Neutrophil (primary cell): ENCODE measurements around the gene PPHLN1.

Experiments
- H3K27ac ChIP-seq: fragments of 200-600 bp; sonication (generic); 2 replicates; pipeline ENCODE4 v1.5.1; 2016; ENCODE audit warnings: mild to moderate bottlenecking, moderate library complexity
- H3K27me3 ChIP-seq: fragments of 200-600 bp; sonication (generic); 2 replicates; pipeline ENCODE4 v1.6.0; 2016; ENCODE audit warnings: mild to moderate bottlenecking
- H3K36me3 ChIP-seq: fragments of 200-600 bp; sonication (generic); 2 replicates; pipeline ENCODE4 v1.5.1; 2017
- H3K4me1 ChIP-seq, 2 experiments: fragments of 200-600 bp in 1 of 2; sonication (generic) in 1 of 2; 1 replicate in 1 of 2; 2 replicates in 1 of 2; pipeline versions ENCODE4 v1.5.1 to v1.6.1; 2013 to 2016; ENCODE audit warnings: low read depth in 1 of 2, low read length in 1 of 2, mild to moderate bottlenecking in 1 of 2, moderate library complexity in 1 of 2; ENCODE audit not compliant: control insufficient read depth in 1 of 2, insufficient read depth in 1 of 2
- H3K4me3 ChIP-seq, 2 experiments: fragments of 200-600 bp in 1 of 2; sonication (generic) in 1 of 2; 1 replicate in 1 of 2; 2 replicates in 1 of 2; pipeline ENCODE4 v1.5.1; 2013 to 2016; ENCODE audit warnings: low read depth in 1 of 2, low read length in 1 of 2, mild to moderate bottlenecking in 1 of 2, moderate library complexity in 1 of 2
- H3K9me3 ChIP-seq: fragments of 200-600 bp; sonication (generic); 2 replicates; pipeline ENCODE4 v1.5.1; 2016
- TF ChIP-seq, protein P1 (sequence below): fragments of 200-600 bp; sonication (generic); IDR thresholded peaks from 2 replicates; pipeline ENCODE4 v1.5.1; 2016; ENCODE audit warnings: antibody characterized with exemption

Gene PPHLN1

GRCh38 chr12:42446761-42447160 lies 120.8 kb downstream of the PPHLN1 start:
- H3K36me3 ChIP-seq: peaks cover 63% of the 10 kb centered on the region

DNA sequence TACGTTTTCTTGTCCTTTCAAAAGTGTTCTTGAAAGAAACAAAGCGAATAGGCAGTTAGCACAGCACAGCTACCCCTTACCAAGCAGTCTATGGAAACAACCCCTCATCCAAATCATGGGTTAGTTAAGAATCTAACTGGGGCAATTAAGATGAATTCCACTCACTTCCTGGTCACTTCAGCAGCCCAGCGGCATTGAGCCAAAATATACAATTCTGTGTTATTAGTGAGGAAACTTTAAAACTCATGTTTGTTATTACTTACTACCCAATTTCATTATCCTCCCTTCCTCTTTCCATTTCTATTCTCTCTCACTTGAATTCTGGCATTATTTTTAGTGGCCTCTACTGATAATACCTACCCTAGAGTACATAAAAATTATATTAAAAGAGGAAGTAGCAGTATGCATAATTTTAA lies 121.4 kb downstream of the PPHLN1 start:
- TF ChIP-seq, protein P1, sequence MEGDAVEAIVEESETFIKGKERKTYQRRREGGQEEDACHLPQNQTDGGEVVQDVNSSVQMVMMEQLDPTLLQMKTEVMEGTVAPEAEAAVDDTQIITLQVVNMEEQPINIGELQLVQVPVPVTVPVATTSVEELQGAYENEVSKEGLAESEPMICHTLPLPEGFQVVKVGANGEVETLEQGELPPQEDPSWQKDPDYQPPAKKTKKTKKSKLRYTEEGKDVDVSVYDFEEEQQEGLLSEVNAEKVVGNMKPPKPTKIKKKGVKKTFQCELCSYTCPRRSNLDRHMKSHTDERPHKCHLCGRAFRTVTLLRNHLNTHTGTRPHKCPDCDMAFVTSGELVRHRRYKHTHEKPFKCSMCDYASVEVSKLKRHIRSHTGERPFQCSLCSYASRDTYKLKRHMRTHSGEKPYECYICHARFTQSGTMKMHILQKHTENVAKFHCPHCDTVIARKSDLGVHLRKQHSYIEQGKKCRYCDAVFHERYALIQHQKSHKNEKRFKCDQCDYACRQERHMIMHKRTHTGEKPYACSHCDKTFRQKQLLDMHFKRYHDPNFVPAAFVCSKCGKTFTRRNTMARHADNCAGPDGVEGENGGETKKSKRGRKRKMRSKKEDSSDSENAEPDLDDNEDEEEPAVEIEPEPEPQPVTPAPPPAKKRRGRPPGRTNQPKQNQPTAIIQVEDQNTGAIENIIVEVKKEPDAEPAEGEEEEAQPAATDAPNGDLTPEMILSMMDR: no peak
- Histone ChIP-seq H3K4me3 (no peak overlapping the region), H3K4me1 (no peaks in the 10 kb centered on the region), H3K36me3 (peaks cover 57% of the 10 kb centered on the region), H3K27ac (no peak overlapping the region), H3K27me3 (no peaks in the 10 kb centered on the region), H3K9me3 (no peaks in the 10 kb centered on the region)

More at GRCh38 chr12:42446761-42447160, 120.8 kb downstream of the PPHLN1 start:
- Histone ChIP-seq H3K4me1 (no peaks in the 10 kb centered on the region), H3K27ac (no peak overlapping the region), H3K4me3 (no peak overlapping the region), H3K27me3 (no peaks in the 10 kb centered on the region), H3K9me3 (no peaks in the 10 kb centered on the region)
- TF ChIP-seq, protein P1: no peak

DNA sequence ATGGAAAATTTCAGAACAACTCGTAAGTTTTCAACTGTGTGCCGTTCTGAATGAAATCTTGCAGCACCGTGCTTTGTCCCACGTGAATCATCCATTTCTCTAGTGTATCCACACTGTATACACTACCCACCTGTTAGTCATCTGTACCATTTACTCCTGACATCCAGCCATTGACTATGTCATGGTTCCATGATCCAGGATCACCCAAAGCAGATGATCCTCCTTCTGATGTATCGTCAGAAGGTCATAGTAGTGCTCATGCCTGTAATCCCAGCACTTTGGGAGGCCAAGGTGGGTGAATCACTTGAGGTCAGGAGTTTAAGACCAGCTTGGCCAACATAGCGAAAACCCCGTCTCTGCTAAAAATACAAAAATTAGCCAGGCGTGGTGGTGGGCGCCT lies 122.9 kb downstream of the PPHLN1 start:
- H3K36me3 ChIP-seq: peaks cover 45% of the 10 kb centered on the region
- no peaks in the 10 kb centered on the region for H3K4me1 ChIP-seq
- no peaks in the 10 kb centered on the region for H3K27me3 ChIP-seq
- H3K27ac ChIP-seq: no peak overlapping the region
- H3K9me3 ChIP-seq: no peaks in the 10 kb centered on the region
- TF ChIP-seq, protein P1: no peak
- H3K4me3 ChIP-seq: no peak overlapping the region

GRCh38 chr12:42450248-42450647 lies 124.3 kb downstream of the PPHLN1 start:
- no peak overlapping the region for H3K27ac ChIP-seq
- H3K36me3 ChIP-seq: peaks cover 34% of the 10 kb centered on the region

DNA sequence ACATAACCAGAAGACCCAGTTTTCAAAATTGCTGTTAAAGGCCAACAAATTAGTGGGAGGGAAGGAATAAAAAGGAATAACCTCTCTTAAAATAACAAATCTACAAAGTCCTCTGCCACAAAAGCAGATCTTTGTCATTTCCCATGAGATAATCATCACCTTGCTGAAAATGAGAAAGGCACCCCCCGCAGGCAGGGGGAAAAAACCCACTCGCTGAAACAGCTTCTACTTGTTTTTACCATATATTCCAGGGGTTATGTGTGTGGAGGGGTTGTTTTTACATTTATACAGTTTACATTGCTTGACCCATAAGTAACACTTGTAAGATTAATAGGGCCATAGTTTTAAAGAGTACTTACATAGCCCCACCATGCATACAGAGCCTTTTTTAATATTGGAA lies 132.6 kb downstream of the PPHLN1 start:
- no peak overlapping the region for H3K27ac ChIP-seq
- H3K36me3 ChIP-seq: no peaks in the 10 kb centered on the region
- TF ChIP-seq, protein P1: no peak
- H3K9me3 ChIP-seq: no peaks in the 10 kb centered on the region
- H3K4me1 ChIP-seq: no peaks in the 10 kb centered on the region
- H3K27me3 ChIP-seq: no peaks in the 10 kb centered on the region
- no peak overlapping the region for H3K4me3 ChIP-seq

More at GRCh38 chr12:42450248-42450647, 124.3 kb downstream of the PPHLN1 start:
- no peaks in the 10 kb centered on the region for H3K9me3 ChIP-seq
- H3K27me3 ChIP-seq: no peaks in the 10 kb centered on the region
- no peaks in the 10 kb centered on the region for H3K4me1 ChIP-seq
- TF ChIP-seq, protein P1: no peak
- H3K4me3 ChIP-seq: no peak overlapping the region
